Measurements from ENCODE around the gene MTAP.

MTAP gene

GRCh38 chr9:21800931-21801682 is 1.3 kb upstream of the MTAP start:
- peak overlapping the region; percentile 94 for H3K27ac ChIP-seq
- no peak for DNase-seq (ENCODE audit: low spot score)
- POLR2A ChIA-PET (ENCODE audit: low non-redundant PET): no interaction called here
- TF ChIP-seq CTCF (conservative IDR thresholded peaks at IDR 0.05; ENCODE audit: low read depth): no peak
- CTCF ChIA-PET: no interaction called here

DNA sequence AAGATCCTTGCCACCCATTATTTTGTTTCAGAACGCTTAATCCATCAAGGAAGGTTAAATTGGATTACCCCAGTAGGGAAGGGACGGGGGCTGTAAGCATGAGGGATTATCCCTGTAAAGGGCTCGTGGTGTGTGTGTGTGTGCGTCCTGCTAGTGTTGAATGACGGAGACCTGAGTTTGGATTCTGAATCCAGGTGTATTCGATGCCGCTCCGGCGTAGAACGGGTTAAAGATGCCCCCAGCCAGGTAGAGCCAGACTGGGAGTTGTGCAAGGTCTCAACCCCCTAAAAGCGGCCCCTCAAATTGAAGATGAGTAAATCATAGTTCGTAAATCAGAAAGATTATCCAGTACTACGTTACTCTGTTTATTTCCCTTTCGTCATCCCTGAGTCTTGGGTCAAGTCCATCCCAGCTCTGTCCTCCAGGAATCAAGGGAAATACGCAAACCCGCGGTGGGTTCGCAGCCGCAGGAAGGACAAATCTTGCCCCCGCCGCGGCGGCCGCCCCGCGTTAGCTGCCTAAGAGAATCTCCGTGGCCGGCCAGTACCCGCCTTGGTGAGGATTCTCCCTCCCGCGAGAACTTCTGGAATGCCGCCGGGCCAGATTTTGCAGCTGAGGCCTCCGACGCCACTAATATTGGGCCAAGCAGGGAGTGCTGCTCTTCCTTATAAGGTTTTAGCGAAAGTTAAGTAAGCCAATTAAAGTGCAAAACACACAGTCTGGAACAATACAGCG is 586 bp upstream of the MTAP start:
- POLR2A ChIA-PET (ENCODE audit: low non-redundant PET): interaction anchor here (0.5 to 0.6 kb wide), 4 partner anchors 124 to 303 kb away, joined by 3 read pairs; no protein-coding TSS in a partner anchor
- CTCF ChIA-PET: interaction anchor here (0.8 to 1.3 kb wide), 2 partner anchors 13 to 367 kb away, joined by 4 to 5 read pairs; no protein-coding TSS in a partner anchor
- peak; percentile 85 for DNase-seq (ENCODE audit: low spot score)
- peak overlapping the region; percentile 94 for H3K27ac ChIP-seq
- TF ChIP-seq CTCF (conservative IDR thresholded peaks at IDR 0.05; ENCODE audit: low read depth): no peak

- CTCF ChIA-PET: interaction anchor here (0.7 kb wide), 1 partner anchor 203 kb away, joined by 4 read pairs; no protein-coding TSS in a partner anchor
- DNase-seq (ENCODE audit: low spot score): no peak
- H3K27ac ChIP-seq: peak overlapping the region; percentile 94
- no peak for TF ChIP-seq CTCF (conservative IDR thresholded peaks at IDR 0.05; ENCODE audit: low read depth)
- POLR2A ChIA-PET (ENCODE audit: low non-redundant PET): no interaction called here
Measured at GRCh38 chr9:21803649-21804048, 1.2 kb downstream of the MTAP start.

GRCh38 chr9:21804331-21804730 is 1.9 kb downstream of the MTAP start:
- no peak for TF ChIP-seq CTCF (conservative IDR thresholded peaks at IDR 0.05; ENCODE audit: low read depth)
- no peak overlapping the region for H3K27ac ChIP-seq
- no peak for DNase-seq (ENCODE audit: low spot score)
- ChIA-PET CTCF (no interaction called here), POLR2A (ENCODE audit: low non-redundant PET) (no interaction called here)

- ChIA-PET POLR2A (ENCODE audit: low non-redundant PET) (no interaction called here), CTCF (no interaction called here)
- no peak for TF ChIP-seq CTCF (conservative IDR thresholded peaks at IDR 0.05; ENCODE audit: low read depth)
- no peak for DNase-seq (ENCODE audit: low spot score)
- no peak overlapping the region for H3K27ac ChIP-seq
Measured at GRCh38 chr9:21804791-21805190, 2.4 kb downstream of the MTAP start.

DNA sequence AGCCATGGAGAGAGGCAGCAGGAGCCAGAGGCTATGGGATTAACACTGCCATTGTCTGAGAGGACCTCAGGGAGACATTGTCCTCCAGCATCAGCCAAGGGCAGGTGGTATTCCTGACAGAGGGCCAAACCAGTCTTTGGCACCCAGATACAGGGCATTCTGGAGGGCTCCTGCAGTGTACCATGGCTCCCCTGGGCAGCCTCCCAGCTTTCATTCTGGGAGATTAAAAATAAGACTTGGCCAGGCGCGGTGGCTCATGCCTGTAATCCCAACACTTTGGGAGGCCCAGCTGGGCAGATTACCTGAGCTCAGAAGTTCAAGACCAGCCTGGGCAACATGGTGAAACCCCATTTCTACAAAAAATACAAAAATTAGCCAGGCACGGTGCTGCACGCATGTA is 4.2 kb downstream of the MTAP start:
- ChIA-PET POLR2A (ENCODE audit: low non-redundant PET) (no interaction called here), CTCF (interaction anchor here (0.6 to 0.8 kb wide), 3 partner anchors 9 to 646 kb away, joined by 3 read pairs; no protein-coding TSS in a partner anchor)
- no peak for DNase-seq (ENCODE audit: low spot score)
- no peak for TF ChIP-seq CTCF (conservative IDR thresholded peaks at IDR 0.05; ENCODE audit: low read depth)
- H3K27ac ChIP-seq: peak overlapping the region; percentile 51

Data from RWPE1 (cell line).